ENCODE data around the gene IFNA16.
"Not testable (repeated sequence)": the region's sequence is repeated elsewhere in the genome, so short reads cannot be mapped to it uniquely, and the experiment has no call there.

The IFNA16 gene
- 0 reads per million in 2 donors for total RNA-seq

GRCh38 chr9:21217211-21217610 is at the start of gene IFNA16:
IFNA16 (minus strand) TSS chr9:21217311; CDS start chr9:21217305, 6 bp downstream.
- not testable (repeated sequence) for DNase-seq

DNA sequence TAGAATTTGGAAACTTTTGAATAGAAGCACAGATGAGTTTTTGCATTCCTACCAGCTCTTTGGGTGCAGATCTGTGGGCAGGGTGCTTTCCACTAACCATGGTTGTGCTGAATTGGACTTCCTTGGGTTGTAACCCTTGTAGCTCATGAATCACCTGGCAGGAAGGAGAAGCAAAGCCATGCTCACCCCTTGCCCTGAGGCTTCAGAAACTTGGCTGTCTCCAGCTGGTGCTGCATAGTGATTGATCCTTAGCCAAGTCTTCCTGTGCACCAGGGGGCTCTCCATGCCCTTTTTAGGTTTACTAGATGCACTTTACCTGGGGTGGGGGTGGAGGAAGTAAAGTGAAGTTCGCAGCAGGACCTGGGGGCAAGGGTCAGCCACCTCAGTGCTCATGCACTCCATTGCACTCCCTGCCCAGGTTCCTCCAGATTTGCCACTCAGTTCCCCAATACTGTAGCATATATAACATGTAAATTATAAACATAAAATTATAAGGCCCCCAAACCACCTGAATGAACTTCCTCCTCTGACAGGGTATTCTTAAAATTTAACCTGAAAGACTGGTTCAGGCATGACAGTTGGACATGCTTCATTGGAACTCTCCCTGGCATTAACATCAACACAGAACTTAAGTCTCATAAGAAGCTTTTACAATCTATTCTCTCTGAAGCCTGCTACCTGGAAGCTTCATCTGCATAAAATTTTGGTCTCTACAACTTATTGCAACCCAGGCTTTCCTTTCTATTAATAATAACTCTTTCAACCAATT is 48.5 kb upstream of the IFNA16 start:
- DNase-seq: no peak

GRCh38 chr9:21255538-21256212 is 38.6 kb upstream of the IFNA16 start:
- DNase-seq: no peak

DNA sequence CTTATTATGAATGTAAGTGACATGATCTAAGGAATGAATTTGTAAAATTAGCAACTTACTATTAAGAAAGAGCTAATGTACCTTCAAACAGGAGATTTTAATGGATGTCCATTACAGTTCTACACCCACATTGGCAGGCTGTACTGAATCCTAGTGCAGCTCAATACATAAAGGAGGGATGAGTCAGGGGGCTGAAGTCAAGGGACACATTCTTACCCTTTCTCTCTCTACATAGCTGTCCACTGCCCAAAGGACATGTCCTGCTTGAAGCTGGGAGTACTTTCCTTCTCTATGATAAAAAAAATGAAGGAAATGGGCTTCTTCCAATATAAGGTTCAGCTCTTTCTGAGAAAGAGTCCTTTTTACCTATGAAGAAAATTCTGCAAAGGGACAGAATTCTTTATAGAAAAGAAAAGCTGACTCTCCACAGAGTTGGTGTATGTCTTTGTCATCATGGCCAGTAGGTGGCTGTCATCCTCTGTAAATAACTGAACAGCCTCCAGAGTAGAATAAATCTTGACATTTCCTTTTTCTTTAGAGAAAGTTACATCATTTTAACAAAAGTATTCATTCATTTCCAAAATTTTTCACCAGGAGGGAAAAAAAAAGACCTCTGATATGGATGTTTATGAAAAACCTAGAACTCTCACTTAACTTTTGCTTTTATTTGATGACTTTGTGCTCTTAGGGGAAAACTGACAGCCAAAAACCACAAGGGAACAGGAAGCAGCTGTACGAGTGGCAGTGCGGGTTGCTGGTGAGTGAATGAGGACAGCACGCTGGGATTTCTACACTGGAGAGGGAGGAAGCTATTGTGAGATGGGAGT is 35.8 kb upstream of the IFNA16 start:
- DNase-seq: no peak

DNA sequence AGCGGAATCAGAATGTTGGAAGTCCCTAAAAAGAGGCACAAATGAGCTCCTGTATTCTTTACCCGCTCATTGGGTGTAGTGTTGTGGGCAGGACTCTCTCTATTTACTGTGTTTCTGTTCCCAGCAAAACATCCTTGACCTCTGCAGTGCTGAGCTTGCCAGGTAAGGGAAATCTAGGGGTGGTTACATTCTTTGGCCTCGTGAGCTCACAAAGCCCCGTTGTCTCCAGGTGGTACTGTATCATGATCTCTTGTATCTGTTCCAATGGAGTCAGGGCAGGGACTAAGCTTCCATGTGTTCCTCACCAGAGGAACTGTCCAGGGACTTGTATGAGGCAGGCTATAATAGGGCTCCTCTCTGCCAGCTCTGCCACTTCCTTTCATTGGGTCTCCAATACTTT is 34.5 kb upstream of the IFNA16 start:
- no peak for DNase-seq

DNA sequence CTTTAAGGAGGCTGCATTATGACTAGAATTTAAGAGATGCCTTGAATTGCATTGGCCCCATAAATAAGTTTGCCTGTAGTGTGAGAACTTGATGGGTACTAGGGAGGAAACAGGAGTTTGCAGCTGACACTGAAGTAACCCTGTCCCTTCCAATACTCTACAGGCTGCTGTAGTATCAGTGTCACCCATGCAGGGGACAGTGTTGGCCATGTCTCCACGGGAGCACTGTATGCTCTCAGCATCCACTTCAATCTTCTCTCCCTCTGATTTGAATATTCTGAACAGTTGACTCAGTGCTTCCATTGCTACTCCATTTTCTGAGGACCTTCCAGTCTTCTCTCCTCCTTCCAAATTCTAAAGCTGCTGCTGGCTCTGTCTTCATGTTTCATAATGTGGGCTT is 34.1 kb upstream of the IFNA16 start:
- DNase-seq: no peak

GRCh38 chr9:21244836-21245235 is 27.7 kb upstream of the IFNA16 start:
- DNase-seq: no peak

GRCh38 chr9:21239911-21240310 is 22.8 kb upstream of the IFNA16 start, which contains the start of gene IFNA14:
IFNA14 (minus strand) TSS chr9:21240005; CDS start chr9:21239935, 70 bp downstream.
- no peak for DNase-seq

- DNase-seq: not testable (repeated sequence)
Measured at GRCh38 chr9:21236360-21236714, 19.2 kb upstream of the IFNA16 start.

DNA sequence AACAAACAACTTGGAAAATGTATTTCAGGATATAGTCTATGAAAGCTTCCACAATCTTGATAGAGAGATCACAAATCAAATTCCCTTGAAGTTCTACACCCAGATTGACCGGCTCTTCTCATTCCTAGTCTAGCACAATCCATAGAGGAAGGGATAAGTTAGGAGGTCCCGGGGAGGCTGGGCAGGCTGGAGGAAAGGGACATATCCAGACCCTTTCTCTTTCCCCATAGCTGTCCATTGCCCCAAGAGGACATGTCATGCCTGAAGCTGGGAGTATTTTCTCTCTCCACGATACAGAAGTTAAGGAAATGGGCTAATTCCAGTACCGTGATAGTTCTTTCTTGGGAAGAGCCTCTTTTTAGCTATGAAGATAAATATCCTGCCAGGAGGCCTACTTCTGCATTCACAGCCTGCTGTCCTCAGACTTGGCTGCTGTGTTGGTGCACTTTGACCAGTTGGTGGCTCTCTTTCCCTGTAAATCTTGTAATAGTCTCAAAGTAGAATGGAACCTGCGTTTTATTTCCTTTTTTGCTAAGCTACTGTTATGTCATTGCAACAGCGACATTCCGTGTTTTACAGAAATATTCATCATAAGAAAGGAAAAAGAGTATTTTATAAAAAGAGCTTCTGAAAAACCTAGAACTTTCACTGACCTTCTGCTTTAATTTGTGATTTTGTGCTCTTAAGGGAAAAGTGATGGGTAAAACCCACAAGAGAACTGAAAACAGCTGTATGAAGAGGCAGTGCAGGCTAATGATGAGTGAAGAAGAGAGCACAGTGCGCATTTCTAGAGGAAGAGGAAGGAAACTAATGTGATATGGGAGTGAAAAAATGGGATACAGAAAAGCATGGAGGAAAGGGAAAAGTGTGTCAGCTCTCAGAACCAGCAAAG is 18.6 kb upstream of the IFNA16 start:
- not testable (repeated sequence) for DNase-seq

DNA sequence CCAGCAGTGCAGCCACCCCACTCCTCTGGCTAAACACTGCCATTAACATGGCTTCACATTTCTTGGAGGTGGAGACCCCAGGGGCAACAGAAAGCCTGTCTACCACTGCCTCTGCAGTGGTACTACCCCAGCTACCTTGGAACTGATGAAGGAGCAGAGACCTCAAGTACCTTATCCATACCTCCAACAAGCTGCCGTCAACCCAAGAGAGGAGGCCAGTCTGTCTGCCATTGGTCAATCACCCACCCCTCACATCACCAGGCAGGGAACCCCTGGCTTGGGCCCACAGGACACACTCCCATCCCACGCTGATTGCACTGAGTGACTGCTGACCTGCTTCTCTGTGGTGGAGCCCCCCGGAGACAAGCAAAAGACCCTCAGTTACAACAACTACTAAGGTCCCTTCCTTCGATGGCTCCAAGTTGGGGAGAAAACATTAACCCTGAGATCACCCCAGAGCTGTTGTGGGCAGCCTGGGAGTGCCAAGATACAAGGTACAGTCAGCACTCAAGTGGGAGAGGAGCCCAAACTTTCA is 17.1 kb upstream of the IFNA16 start:
- no peak for DNase-seq

DNA sequence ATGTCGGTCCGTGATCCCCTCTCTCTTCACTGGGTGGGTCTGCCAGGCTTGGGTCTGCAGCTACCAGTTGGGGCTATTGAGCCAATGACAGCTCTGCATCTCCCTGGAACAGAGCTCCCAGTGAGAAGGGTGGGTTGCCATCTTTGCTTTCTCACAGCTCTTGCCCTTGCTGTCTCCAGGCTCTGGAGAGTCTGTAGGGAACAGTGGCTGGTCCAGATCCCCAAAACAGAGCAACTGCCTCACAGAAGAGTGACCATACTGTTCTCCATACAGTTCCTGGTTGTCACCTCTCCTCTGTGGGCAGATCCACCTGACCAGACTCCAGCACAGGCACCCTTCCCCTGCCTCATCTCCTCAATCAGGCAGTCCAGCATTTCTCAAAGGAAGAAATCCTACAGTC is 16.1 kb upstream of the IFNA16 start:
- DNase-seq: no peak

GRCh38 chr9:21228122-21228521 is 11.0 kb upstream of the IFNA16 start, which contains the start of gene IFNA17:
IFNA17 (minus strand) TSS chr9:21228222; CDS start chr9:21228173, 49 bp downstream.
- no peak for DNase-seq

DNA sequence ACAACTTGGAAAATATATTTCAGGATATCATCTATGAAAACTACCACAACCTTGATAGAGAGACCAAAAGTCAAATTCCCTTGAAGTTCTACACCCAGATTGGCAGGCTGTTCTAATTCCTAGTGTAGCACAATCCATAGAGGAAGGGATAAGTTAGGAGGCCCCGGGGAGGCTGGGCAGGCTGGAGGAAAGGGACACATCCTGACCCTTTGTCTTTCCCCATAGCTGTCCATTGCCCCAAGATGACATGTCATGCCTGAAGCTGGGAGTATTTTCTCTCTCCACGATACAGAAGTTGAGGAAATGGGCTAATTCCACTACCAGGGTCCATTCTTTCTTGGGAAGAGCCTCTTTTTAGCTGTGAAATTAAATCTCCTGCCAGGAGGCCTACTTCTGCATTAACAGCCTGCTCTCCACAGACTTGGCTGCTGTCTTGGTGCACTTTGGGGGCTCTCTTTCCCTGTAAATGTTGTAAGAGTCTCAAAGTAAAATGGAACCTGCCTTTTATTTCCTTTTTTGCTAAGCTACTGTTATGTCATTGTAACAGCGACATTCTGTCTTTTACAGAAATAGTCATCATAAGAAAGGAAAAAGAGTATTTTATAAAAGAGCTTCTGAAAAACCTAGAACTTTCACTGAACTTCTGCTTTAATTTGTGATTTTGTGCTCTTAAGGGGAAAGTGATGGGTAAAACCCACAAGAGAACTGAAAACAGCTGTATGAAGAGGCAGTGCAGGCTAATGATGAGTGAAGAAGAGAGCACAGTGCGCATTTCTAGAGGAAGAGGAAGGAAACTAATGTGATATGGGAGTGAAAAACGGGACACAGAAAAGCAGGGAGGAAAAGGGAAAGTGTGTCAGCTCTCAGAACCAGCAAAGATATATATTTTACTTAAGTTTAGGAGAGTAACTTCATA is 3.4 kb downstream of the IFNA16 start:
- not testable (repeated sequence) for DNase-seq

DNA sequence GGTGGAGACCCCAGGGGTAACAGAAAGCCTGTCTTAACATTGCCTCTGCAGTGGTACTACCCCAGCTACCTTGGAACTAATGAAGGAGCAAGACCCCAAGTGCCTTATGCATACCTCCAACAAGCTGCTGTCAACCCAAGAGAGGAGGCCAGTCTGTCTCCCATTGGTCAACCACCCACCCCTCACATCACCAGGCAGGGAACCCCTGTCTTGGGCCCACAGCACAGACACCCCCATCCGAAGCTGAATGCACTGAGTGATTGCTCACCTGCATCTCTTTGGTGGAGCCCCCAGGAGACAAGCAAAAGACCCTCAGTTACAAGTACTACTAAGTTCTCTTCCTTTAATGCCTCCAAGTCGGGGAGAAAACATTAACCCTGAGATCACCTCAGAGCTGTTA is 5.0 kb downstream of the IFNA16 start:
- DNase-seq: not testable (repeated sequence)

DNA sequence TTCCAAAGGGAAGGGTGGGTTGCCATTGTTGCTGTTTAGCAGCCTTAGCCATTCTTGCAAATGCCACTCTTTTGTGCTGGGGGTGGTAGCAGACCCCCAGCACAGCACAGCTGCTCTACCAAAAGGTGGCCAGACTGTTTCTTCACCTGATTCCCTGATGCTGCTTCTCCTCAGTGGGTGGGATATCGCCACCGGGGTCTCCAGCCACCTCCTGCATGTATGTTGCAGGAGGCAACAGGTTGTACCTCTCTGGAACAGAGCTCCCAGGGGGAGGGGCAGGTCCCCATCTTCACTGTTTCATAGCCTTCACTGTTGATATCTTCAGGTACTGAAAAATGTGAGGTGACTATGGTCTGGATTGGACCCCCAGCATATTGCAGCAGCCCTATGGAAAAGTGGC is 6.3 kb downstream of the IFNA16 start:
- not testable (repeated sequence) for DNase-seq

- no peak for DNase-seq
Measured at GRCh38 chr9:21210311-21210710, 6.8 kb downstream of the IFNA16 start.

DNA sequence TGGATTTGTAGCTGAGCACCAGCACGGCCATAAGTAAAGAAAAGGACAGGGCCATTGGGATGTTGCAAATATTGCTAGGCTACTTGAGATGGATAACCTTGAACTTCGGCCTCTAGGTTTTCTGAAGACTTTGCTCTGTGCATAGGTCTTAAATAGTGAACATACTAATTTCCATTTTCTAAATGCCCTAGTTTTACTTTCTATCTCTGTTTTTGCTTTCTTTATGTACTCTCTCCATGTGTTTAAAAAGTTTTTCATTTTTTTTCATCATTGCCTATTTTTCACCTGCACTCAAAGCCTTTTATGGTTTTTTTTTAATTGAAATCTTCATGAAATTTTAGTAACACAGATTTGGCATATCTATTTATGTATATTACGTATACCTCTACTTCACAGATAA is 10.1 kb downstream of the IFNA16 start, which contains the start of gene IFNA10:
TSS of gene IFNA10 (minus strand) at position 101 of the 400 bp plus-strand sequence. CDS start at position 55, 46 bp downstream.
- not testable (repeated sequence) for DNase-seq

- DNase-seq: no peak
Measured at GRCh38 chr9:21205204-21205603, 11.9 kb downstream of the IFNA16 start.

GRCh38 chr9:21202105-21202504 is 15.0 kb downstream of the IFNA16 start, which contains the start of gene IFNA7:
IFNA7 (minus strand) TSS chr9:21202205; CDS start chr9:21202165, 40 bp downstream.
- not testable (repeated sequence) for DNase-seq
